K562 (cell line): ENCODE measurements around the gene MTRF1L.
A peak's percentile ranks its signal among the peaks of the same experiment; 100 is the strongest.

Experiments used
- ASH1L ChIP-seq: fragments of 450-650 bp; IDR thresholded peaks from 2 replicates; pipeline ENCODE4 v1.6.1; 2018; ENCODE audit warnings: borderline replicate concordance, mild to moderate bottlenecking, low read depth; ENCODE audit not compliant: partially characterized antibody
- BCOR ChIP-seq: fragments of 450-650 bp; IDR thresholded peaks from 2 replicates; pipeline ENCODE4 v1.6.1; 2016
- CHCHD3 ChIP-seq: fragments of 250-450 bp; sonication (Bioruptor Pico); IDR thresholded peaks from 2 replicates; pipeline ENCODE4 v2.1.2; 2022; ENCODE audit warnings: mild to moderate bottlenecking
- CREB1 ChIP-seq, 2 experiments: sonication (generic) in 1 of 2; formaldehyde crosslinking in 1 of 2; IDR thresholded peaks; 2 replicates each; pipeline versions ENCODE4 v1.6.1 to v1.8.0; 2012 to 2022; ENCODE audit warnings: inconsistent platforms in 1 of 2, mild to moderate bottlenecking in 1 of 2, missing genetic modification reagents in 1 of 2, moderate library complexity in 1 of 2
- EZH2 ChIP-seq: IDR thresholded peaks from 2 replicates; pipeline ENCODE4 v1.6.1; 2012; ENCODE audit warnings: low read depth, mild to moderate bottlenecking, inconsistent platforms, low read length, borderline replicate concordance
- GATAD2B ChIP-seq: fragments of 450-650 bp; IDR thresholded peaks from 2 replicates; pipeline ENCODE4 v1.6.1; 2017; ENCODE audit warnings: mild to moderate bottlenecking, borderline replicate concordance
- MYNN ChIP-seq, 2 experiments: sonication (generic); formaldehyde crosslinking in 1 of 2; IDR thresholded peaks; 2 replicates each; pipeline versions ENCODE4 v1.5.0 to v1.6.1; 2016 to 2020; ENCODE audit warnings: antibody characterized with exemption in 1 of 2, missing genetic modification reagents in 1 of 2
- ZC3H11A ChIP-seq: IDR thresholded peaks from 2 replicates; pipeline ENCODE4 v1.6.1; 2012; ENCODE audit warnings: low read depth, low read length, improper control_type of control experiment
- TF ChIP-seq, protein P1 (sequence below): sonication (generic); formaldehyde crosslinking; IDR thresholded peaks from 2 replicates; pipeline ENCODE4 v1.8.1; 2023; ENCODE audit warnings: mild to moderate bottlenecking, missing genetic modification reagents
- TF ChIP-seq, protein P2 (sequence below): fragments of 200-800 bp; sonication (Bioruptor generic); IDR thresholded peaks from 2 replicates; pipeline ENCODE4 v1.6.1; 2017; ENCODE audit warnings: missing genetic modification characterization, missing compliant biosample characterization
- TF ChIP-seq, protein P3 (sequence below), 3 experiments: IDR thresholded peaks in 2 of 3; conservative IDR thresholded peaks in 1 of 3; 2 replicates each; pipeline ENCODE4 v1.5.1; 2011 to 2012; ENCODE audit warnings: low read length in 3 of 3, mild to moderate bottlenecking in 3 of 3, control low read depth in 2 of 3, improper control_type of control experiment in 1 of 3, inconsistent platforms in 1 of 3, low read depth in 1 of 3, mixed read lengths in 1 of 3, moderate library complexity in 1 of 3; ENCODE audit not compliant: insufficient read depth in 2 of 3
- TF ChIP-seq, protein P4 (sequence below), 2 experiments: fragments of 450-650 bp; formaldehyde crosslinking in 1 of 2; IDR thresholded peaks; 2 replicates each; pipeline versions ENCODE4 v1.4.0 to v1.6.1; 2014 to 2020; ENCODE audit warnings: mild to moderate bottlenecking in 2 of 2, borderline replicate concordance in 1 of 2, low read depth in 1 of 2
- TF ChIP-seq, protein P5 (sequence below): fragments of 250-450 bp; sonication (Bioruptor Pico); IDR thresholded peaks from 2 replicates; pipeline ENCODE4 v1.5.0; 2020; ENCODE audit warnings: mild to moderate bottlenecking, borderline replicate concordance

DNA sequence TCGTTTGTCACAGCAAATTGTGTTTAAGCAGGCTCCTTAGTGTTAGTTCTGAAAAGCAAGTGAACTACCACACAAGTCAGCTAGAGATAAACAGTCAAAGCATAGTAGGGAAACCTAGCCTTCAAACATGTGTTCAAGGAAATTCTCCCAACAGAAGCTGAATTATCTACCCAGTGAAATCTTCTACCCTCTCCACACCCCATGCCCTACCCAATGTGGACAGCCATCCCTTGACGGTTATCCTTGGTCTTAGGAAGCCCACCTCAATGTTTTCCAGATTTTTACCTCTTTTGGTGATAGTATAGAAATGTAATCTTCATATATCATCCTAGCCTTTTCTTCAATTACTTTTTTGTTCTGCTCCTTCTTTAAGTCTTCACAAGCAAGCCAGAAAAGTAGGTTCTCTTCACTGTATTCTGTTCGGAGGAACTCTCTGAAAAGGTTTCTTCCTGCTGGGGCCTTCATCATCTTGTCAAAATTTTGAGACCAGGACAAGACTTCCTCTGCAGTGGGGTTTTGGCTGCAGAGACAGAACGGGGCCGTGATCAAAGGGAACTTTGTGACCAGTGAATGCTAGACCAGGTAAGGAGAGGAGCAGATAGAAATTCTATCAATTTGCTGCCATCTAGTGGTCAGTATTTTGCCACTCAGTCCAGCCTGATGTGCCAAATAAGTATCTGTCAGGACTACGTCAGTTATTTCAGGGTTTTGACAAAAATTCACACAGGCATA lies 21.6 kb upstream of the MTRF1L start:
- TF ChIP-seq MYNN (IDR thresholded peaks at IDR 0.05) (no peak), MYNN (CRISPR knock-in tag; IDR thresholded peaks at IDR 0.05) (no peak), BCOR (no peak), ASH1L (no peak), ZC3H11A (no peak), GATAD2B (no peak), EZH2 (no peak), CREB1 (IDR thresholded peaks at IDR 0.05) (no peak), CREB1 (CRISPR knock-in tag; IDR thresholded peaks at IDR 0.05) (no peak), CHCHD3 (no peak)
- TF ChIP-seq, protein P1, sequence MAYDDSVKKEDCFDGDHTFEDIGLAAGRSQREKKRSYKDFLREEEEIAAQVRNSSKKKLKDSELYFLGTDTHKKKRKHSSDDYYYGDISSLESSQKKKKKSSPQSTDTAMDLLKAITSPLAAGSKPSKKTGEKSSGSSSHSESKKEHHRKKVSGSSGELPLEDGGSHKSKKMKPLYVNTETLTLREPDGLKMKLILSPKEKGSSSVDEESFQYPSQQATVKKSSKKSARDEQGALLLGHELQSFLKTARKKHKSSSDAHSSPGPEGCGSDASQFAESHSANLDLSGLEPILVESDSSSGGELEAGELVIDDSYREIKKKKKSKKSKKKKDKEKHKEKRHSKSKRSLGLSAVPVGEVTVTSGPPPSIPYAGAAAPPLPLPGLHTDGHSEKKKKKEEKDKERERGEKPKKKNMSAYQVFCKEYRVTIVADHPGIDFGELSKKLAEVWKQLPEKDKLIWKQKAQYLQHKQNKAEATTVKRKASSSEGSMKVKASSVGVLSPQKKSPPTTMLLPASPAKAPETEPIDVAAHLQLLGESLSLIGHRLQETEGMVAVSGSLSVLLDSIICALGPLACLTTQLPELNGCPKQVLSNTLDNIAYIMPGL (CRISPR knock-in tag), result no peak
- TF ChIP-seq, protein P2, sequence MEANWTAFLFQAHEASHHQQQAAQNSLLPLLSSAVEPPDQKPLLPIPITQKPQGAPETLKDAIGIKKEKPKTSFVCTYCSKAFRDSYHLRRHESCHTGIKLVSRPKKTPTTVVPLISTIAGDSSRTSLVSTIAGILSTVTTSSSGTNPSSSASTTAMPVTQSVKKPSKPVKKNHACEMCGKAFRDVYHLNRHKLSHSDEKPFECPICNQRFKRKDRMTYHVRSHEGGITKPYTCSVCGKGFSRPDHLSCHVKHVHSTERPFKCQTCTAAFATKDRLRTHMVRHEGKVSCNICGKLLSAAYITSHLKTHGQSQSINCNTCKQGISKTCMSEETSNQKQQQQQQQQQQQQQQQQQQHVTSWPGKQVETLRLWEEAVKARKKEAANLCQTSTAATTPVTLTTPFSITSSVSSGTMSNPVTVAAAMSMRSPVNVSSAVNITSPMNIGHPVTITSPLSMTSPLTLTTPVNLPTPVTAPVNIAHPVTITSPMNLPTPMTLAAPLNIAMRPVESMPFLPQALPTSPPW (CRISPR knock-in tag), result no peak
- TF ChIP-seq, protein P3, sequence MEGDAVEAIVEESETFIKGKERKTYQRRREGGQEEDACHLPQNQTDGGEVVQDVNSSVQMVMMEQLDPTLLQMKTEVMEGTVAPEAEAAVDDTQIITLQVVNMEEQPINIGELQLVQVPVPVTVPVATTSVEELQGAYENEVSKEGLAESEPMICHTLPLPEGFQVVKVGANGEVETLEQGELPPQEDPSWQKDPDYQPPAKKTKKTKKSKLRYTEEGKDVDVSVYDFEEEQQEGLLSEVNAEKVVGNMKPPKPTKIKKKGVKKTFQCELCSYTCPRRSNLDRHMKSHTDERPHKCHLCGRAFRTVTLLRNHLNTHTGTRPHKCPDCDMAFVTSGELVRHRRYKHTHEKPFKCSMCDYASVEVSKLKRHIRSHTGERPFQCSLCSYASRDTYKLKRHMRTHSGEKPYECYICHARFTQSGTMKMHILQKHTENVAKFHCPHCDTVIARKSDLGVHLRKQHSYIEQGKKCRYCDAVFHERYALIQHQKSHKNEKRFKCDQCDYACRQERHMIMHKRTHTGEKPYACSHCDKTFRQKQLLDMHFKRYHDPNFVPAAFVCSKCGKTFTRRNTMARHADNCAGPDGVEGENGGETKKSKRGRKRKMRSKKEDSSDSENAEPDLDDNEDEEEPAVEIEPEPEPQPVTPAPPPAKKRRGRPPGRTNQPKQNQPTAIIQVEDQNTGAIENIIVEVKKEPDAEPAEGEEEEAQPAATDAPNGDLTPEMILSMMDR (IDR thresholded peaks at IDR 0.05 in 2 of 3, conservative IDR thresholded peaks at IDR 0.05 in 1 of 3; ENCODE audit: insufficient read depth in 2 of 3, low read depth in 1 of 3, low read length in 3 of 3), result peak; percentile 68 to 93 (median 80)
- TF ChIP-seq, protein P4, sequence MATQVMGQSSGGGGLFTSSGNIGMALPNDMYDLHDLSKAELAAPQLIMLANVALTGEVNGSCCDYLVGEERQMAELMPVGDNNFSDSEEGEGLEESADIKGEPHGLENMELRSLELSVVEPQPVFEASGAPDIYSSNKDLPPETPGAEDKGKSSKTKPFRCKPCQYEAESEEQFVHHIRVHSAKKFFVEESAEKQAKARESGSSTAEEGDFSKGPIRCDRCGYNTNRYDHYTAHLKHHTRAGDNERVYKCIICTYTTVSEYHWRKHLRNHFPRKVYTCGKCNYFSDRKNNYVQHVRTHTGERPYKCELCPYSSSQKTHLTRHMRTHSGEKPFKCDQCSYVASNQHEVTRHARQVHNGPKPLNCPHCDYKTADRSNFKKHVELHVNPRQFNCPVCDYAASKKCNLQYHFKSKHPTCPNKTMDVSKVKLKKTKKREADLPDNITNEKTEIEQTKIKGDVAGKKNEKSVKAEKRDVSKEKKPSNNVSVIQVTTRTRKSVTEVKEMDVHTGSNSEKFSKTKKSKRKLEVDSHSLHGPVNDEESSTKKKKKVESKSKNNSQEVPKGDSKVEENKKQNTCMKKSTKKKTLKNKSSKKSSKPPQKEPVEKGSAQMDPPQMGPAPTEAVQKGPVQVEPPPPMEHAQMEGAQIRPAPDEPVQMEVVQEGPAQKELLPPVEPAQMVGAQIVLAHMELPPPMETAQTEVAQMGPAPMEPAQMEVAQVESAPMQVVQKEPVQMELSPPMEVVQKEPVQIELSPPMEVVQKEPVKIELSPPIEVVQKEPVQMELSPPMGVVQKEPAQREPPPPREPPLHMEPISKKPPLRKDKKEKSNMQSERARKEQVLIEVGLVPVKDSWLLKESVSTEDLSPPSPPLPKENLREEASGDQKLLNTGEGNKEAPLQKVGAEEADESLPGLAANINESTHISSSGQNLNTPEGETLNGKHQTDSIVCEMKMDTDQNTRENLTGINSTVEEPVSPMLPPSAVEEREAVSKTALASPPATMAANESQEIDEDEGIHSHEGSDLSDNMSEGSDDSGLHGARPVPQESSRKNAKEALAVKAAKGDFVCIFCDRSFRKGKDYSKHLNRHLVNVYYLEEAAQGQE (IDR thresholded peaks at IDR 0.05; ENCODE audit: borderline replicate concordance), result peak; percentile 68; the same call in 1 of the 2 replicates
- TF ChIP-seq, protein P4 (CRISPR knock-in tag; IDR thresholded peaks at IDR 0.05; ENCODE audit: low read depth), result no peak
- TF ChIP-seq, protein P5, sequence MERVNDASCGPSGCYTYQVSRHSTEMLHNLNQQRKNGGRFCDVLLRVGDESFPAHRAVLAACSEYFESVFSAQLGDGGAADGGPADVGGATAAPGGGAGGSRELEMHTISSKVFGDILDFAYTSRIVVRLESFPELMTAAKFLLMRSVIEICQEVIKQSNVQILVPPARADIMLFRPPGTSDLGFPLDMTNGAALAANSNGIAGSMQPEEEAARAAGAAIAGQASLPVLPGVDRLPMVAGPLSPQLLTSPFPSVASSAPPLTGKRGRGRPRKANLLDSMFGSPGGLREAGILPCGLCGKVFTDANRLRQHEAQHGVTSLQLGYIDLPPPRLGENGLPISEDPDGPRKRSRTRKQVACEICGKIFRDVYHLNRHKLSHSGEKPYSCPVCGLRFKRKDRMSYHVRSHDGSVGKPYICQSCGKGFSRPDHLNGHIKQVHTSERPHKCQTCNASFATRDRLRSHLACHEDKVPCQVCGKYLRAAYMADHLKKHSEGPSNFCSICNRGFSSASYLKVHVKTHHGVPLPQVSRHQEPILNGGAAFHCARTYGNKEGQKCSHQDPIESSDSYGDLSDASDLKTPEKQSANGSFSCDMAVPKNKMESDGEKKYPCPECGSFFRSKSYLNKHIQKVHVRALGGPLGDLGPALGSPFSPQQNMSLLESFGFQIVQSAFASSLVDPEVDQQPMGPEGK (CRISPR knock-in tag), result no peak
